COLO668 (cell line): Measurements from ENCODE around the gene CLEC3A.
"Not testable (repeated sequence)": the region's sequence is repeated elsewhere in the genome, so short reads cannot be mapped to it uniquely, and the experiment has no call there.

Experiments
- DNase-seq: peaks from one replicate; lab custom pipeline; 2025; ENCODE audit not compliant: unreplicated experiment; lab: John Stamatoyannopoulos, UW

The CLEC3A gene

DNA sequence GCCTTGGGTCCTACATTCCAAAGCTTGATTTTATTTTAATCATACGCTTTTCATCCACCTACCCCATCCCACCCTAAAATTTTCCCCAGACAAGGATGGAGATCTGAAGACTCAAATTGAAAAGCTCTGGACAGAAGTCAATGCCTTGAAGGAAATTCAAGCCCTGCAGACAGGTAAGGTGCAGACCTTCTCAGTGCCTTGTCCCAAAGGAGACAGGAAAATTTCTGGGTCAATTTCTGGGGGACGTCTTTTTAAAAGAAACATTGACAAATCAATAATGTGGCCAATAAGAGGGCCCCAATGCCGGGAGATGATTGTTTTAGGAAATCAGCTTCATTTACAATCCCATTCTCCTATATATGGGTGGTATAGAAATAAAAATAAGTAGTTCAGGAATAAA is 5.7 kb downstream of the CLEC3A start:
- no peak for DNase-seq

DNA sequence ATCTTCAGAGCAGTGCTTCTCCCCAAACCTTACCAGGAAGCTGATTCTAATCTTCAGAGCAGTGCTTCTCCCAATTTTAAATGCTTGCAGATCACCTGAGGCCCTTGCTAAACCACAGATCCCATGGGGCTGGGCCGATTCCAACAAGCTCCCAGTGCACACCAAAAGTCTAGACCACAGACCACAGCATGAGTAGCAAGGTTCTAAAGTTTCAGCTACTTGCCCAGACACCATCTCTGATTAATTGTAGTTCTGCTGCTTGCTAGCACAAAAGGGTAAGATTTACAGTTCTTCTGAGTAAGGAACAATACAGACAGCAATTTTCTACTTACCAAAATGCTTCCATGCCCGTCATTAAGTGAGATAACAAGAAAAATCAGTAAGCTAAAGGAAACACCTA is 12.2 kb downstream of the CLEC3A start:
- DNase-seq = no peak

DNA sequence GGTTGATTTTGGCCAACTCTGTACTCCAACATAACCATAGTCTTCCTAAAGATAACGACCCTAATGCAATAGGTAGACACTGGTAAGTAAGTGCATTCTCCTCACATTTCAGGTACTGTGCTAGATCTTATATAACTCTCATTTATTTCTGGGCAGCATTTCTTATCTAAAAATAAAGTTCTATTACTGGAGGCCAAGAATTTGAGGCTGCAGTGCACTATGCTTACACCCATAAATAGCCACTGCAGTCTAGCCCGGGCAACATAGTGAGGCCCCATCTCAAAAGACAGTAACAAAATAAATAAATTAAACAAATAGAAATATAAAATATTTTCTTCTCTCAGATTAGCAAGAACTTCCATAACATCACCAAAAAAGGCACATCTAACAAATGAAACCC is 12.7 kb downstream of the CLEC3A start:
- DNase-seq = no peak

DNA sequence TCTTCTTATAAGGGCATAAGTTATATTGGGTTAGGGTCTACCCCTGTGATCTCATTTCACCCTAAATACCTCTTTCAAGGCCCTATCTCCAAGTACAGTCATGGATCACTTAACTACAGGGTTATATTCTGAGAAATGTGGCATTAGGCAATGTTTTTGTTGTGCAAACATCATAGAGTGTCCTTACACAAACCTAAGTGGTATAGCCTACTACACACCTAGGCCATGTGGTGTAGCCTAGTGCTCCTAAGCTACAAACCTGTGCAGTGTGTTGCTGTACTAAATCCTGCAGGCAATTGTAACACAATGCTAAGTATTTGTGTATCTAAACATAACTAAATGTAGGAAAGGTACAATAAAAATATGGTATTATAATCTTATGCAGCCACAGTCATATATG is 18.0 kb downstream of the CLEC3A start:
- no peak for DNase-seq

DNA sequence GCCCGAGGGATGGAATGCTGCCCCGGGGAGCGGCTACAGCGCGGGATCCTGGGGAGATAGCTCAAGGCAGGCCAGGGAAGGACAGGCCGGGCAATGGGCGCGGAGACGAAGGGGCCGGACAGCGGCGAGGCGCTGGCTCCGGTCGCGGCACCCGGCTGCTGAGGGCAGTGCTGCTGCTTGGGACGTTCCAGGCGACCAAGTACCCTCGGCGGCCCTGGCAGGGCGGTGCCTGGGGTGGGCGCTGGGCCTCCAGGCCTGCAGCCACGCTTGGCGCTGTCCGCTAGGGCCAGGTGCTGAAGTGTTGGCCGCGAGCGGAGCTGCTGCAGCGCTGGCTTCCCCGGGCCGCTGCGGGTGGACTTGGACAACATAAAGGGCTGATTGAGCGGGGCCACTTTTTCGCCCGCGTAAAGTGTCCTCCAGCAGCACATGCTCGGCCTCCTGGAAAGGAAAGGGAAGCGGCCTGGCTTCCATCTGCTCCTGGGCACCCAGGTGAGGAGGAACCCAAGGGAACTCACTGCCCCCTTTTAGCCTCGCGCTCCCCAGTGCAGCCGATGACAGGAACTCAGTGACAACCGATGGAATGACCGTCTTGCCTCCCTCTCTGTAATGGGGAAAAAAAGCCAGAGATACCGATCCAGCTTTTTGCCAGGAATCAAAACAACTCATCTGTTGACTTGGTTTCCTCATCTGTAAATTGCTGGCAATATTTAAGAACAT is 23.7 kb downstream of the CLEC3A start:
- DNase-seq = peak; percentile 20

DNA sequence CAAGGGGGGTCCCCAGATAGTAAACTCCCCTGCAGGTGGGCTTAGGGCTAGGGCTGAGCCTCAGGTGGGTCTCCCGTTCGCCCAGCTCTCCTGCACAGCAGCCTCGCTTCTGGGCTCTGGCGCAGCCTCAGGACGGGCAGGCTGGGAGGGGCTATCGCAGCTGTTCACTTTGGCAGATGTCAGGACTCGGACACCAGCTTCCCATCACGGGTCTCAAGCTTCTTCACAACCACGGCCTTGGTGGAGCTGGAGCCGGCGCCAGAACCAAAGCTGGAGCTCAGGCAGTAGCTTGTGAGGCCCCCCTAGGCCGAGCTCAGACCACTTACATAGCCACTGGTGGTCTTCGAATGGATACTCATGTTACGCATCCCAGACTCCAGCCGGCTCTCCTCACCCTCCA is 26.0 kb downstream of the CLEC3A start:
- no peak for DNase-seq

DNA sequence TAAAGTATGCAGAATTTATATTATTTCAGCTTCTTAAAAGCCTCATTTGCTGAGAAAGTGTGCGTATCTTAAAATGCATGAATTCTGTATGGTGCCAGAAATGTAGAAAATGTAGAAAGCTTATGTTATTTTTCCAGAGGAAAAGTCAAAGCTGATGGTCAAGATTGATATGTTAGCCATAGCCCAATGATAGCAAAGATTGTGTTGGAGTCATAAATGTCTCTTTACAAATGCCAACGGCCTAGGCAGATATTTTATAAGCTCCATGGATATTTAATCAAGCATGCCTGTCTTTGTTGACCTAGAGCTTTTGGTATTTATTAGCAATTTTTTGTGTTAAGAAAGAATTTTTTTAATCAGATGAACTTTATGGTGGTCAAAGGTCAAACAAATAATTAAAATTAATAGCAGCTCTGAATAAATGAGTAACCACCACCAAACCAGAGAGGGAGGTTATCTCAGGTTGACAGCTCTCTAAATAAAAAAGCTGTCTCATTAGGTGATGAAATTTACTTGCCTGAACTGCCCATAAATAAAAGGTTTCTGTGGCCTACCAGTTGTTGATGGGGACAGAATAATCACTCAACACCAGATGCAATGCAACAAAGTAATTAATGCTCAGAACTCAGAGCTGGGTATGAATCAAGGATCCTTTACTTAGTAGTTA is 28.5 kb downstream of the CLEC3A start:
- DNase-seq = no peak

DNA sequence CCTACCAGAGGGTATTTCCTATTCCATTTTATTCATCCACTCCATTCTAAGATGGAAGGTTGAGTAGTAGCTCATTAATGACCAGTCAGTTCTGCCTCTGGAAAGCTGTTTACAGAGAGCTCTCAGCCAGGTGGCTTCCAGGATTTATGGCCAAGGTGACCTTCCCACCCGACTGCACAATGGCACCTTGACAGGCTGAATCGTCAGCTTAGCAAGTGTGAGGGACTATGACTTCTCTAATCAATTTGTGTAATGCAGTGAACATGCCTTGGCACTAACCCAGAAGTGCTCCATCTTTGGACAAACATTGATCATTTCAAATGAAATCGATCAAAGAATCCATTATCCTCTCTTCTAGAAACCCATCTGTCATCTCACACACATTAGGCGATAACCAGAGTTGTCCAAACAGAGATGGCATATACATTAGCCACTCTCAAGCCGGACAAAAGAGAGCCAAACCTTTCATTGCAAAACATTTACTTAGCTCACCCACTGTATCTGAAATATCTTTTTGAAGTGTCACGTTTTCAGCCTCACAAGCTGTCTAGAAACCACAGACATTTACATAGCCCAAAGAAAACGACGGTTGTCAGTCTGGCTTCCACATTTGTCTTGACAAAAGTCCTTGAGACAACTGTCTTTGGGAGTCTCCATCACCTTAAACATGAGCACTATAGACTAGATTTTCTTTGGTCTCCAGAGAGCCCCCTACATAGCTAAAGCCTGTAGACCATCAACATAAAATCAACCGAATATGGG is 35.6 kb downstream of the CLEC3A start:
- DNase-seq = peak; percentile 84

DNA sequence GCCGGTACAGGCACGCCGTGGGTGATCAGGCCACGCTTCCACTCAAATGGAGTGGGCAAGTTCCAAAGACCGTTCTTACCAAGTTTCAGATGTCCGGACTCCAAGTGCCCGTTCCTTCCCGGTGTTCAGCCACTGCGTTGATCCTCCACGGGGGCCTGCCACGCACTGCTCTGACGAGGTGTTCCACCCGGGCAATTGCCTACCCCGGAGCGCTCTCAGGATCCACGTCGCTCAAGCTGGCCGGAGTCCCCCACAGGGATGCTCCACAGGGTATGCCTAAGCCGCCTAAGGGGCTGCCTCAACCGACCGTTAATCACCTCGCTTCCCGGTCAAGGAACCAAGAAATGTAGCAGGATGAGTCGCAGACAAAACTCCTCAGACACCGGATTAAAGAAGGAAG is 37.5 kb downstream of the CLEC3A start:
- DNase-seq = not testable (repeated sequence)

DNA sequence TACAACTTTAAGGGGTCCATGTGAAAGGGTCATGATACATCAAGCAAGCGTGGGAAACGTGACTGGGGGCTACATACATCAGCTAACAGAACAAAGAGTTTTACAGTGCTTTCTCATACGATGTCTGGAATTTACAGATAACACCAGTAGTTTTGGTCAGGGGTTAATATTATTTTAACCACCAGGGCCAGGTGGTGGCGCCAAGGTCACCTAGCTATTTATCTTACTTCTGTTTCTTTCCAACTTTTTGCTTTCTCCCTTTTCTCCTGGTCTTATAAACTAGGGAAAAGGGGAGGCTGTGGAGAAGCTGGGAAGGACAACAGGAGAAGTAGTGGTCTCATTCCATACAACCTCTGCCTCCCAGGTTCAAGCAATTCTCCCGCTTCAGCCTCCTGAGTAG is 37.9 kb downstream of the CLEC3A start:
- no peak for DNase-seq

DNA sequence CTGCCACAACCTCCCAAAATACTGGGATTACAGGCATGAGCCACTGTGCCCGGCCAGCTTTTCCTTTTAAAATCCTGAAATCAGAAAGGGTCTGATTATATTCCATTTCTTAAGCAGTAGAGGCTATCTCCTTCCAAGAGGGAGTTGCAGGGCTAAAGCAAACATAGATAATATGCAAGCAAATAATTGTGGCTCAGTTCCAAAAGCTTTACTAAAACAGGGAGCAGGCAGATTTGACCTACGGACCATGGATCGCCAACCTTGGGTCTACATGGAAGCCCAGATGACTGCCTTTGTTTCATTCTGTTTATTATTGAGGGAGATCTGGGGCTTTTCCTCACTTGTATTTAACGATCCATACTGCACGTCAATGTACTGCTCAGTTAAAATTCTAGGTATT is 38.5 kb downstream of the CLEC3A start:
- DNase-seq = no peak

DNA sequence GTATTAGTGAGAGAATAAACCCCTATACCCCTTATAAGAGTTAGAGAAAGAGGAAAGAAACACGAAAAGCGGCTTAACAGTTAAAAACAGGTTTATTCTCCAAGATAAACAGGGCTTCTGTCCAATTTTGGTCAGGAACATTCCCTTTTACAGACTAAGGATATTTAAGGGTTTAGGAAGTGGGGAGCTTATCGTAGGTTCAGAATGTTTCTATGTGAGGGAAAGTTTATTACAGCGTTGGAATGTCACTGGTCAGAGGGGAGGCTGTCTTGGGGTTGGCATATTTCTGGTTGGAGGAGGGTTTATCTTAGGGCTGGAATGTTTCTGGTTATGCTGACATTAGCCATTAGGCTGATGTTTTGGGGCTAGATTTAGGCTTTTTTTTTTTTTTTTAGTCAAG is 43.0 kb downstream of the CLEC3A start:
- no peak for DNase-seq

DNA sequence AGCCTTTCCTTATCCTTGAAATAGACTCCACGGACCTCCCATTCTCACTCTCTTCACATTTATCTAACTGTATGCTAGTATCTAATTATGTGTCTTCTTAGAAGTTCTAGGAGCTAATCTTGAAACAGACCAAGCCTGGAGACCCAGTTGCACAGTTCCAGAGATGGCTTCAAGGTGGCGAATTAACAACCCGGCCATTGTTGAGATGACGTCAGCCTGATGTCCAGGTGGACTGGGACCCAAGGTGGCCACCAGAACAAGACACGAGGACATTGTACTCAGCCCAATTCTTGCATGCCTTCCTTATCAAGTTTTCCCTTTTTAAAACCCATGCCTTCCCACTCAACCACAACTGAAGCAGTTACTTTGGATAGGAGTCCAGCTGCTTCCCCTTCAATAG is 47.6 kb downstream of the CLEC3A start:
- DNase-seq = no peak

DNA sequence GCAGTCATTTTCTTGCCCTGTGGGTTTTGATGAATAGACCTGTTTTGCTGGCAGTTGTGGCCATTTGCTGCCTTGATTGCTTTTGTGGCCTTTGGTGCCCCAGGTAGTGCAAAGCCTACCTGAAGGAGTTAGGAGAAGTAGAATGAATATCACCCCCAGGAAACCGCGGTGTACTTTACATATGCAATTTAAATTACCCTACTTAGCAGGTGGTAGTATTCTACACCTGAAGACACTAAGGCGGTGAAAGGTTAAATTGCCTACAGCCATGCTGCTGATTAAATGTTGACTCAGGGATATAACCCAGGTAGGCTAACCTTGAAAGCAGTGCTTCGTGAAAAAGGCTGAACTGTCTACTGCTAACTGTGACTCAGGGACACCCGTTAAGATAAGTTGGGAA is 49.9 kb downstream of the CLEC3A start:
- peak; percentile 13 for DNase-seq

DNA sequence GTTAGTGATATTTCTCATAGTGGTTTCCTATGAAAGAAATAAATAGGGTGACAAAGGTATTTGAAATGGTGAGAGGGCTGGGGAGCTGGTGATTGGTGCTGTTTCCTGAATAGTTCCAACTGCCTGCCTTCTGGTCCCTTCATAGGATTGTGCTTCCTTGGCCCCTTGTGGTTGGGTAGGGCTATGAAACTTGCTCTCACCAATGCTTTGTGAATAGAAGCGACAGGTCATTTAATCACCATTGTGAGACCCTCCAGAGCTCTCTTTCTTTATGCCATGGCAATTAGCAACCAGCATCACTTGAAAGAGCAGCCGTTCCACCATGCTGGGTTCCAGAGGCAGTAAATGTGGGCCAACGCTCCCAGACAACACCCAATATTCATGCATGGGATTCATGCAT is 53.5 kb downstream of the CLEC3A start:
- DNase-seq = no peak

DNA sequence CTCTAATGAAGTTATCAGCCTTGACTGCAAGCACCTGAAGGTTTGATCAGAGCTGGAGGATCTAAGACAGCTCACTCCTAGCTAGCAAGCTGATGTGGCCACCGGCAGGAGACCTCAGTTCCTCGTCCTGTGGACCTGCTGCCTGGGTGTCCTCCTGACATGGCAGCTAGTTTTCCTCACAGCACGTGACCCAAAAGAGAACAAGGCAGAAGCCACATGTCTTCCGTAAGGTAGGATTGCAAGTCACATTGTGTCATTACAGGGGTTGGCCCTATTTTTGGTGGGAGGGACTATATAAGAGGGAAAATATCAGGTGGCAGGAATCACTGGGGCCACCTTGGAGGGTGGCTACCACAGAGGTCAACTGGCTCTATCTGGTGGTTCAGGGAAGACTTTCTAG is 59.0 kb downstream of the CLEC3A start:
- DNase-seq = no peak
